GM12801 (cell line): ENCODE data around the gene SLC22A4.

Source experiments
- TF ChIP-seq, protein P1 (sequence below): IDR thresholded peaks from one replicate; pipeline ENCODE4 v1.5.1; 2011; ENCODE audit warnings: control low read depth; ENCODE audit not compliant: insufficient read length; ENCODE audit errors: extremely low read depth

The SLC22A4 gene

DNA sequence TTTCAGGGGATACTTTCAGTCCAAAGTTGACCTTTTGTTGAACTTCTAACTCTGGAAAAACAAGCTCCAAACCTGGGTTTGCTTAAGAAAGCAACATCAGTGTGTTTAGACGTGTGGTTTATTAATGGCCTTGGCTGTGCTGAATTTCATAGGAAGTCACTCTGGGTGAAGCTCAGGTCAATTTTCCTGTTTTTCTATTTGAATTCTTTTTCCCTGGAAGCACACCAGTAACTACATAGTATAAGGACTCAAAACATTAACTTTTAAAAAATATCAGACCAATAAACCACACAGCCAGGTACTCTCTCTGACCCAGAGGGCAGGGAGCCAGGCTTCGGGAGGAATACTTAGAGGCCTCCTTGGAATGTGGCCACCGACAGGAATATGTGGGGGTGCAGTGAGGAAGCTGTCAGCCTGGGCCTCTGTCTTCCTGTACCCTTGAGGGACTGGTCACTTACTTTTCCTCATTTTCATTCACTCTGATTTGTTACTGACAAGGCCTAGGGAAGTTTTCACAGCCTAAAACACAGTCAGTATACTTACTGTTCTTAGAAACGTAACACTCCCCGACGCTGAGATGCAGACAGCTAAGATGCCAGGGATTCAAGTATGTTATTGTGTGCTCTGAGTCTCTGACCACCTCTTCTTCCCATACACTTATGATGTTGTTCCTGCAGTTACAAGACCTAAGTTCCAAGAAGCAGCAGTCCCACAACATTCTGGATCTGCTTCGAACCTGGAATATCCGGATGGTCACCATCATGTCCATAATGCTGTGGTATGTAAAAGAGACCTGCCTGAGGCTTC, 94.3 kb downstream of the SLC22A4 start:
- TF ChIP-seq, protein P1, sequence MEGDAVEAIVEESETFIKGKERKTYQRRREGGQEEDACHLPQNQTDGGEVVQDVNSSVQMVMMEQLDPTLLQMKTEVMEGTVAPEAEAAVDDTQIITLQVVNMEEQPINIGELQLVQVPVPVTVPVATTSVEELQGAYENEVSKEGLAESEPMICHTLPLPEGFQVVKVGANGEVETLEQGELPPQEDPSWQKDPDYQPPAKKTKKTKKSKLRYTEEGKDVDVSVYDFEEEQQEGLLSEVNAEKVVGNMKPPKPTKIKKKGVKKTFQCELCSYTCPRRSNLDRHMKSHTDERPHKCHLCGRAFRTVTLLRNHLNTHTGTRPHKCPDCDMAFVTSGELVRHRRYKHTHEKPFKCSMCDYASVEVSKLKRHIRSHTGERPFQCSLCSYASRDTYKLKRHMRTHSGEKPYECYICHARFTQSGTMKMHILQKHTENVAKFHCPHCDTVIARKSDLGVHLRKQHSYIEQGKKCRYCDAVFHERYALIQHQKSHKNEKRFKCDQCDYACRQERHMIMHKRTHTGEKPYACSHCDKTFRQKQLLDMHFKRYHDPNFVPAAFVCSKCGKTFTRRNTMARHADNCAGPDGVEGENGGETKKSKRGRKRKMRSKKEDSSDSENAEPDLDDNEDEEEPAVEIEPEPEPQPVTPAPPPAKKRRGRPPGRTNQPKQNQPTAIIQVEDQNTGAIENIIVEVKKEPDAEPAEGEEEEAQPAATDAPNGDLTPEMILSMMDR = no peak

DNA sequence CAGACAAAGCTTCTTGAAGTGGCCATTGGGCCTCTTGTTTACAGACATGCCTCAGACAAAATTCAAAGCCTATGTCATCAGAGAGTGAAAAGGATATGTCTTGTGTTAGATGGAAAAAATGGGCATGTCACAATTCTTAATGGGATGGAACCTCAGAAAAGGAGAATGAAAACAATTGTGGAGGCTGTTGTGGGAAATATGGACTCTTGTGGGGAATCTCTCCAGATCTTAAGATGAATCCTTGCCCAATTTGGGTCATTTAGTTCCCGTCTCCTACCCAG, 94.8 kb downstream of the SLC22A4 start:
- TF ChIP-seq, protein P1 = no peak

DNA sequence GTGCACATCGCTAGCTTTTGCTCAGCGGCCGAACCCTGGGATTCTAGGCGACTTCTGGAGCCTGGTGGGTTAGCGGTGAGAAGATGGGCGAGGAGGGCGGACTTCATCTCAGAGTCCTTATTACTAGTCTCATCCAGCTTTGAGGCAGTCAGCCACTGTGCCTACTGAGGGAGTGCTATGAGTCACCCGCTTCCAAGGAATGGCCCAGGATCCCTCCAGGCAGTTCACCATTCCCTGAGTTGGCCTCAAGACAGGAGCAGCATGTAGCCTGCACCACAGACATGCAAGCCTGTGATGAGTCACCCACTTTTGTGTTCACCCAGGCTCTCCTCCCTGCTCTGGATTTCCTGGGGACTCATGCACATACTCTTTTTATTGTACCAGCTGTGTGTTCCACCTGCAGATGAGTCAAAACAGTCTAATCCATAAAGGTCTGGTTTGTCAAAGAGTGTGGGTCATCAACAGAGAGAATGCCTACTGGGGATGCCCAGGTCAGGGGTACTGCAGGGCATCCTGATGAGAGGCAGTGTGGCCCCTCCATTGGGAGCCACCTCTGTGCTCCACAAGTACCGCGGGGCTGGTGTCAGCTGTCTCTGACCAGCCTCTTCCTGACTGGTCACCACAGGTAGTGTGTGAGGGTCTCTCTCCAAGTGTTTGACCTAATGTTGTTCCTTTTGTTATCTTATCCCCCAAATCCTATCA, 95.5 kb downstream of the SLC22A4 start:
- TF ChIP-seq, protein P1 = no peak

DNA sequence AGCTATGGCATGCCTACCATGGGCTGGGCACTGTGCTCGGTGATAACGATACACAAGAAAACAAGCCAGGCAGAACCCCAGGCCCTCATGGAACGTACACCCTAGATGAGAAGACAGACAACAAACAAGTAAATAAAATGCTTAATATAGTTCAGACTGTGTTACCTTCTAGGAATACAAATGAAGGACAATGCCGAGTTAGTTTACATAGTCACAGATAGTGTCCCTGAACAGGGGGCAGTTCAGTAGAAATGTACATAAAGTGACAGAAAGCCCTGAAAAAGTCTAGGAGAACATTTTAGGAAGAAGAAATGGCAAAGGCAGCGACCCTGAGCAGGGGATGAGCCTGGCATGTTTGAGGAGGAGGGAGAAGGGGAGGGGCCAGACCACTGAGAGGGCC, 97.1 kb downstream of the SLC22A4 start:
- TF ChIP-seq, protein P1 = no peak

DNA sequence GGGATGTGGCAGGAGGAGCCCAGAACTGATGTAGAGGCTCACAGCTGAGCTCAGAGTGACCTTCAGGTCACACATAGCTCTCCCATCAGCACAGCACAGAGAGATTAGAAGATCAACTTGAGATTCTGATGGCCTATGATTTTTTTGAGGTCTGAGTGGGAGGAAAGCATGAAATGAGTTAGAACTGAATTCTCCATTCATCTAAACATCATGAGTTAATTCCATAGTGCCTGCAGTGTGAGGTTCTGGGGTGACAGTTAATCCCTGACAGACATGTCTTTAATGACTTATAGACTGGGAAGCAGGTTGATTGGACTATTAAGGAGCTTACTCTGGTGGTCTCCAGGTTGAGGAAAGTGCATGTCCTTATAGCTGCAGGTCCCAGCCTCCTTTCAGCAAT, 97.7 kb downstream of the SLC22A4 start:
- TF ChIP-seq, protein P1 = no peak

DNA sequence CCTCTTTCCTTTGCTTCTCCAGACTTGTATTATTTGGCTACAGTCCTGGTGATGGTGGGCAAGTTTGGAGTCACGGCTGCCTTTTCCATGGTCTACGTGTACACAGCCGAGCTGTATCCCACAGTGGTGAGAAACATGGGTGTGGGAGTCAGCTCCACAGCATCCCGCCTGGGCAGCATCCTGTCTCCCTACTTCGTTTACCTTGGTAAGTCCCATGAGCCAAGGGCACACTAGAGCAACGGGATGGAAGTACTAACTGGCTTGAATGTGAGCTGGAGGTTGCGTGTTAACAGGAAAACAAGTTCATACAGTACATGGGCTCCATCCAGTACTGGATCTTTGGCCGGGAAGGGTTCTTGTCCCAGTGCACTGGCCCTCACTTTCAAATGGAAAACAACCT, 98.2 kb downstream of the SLC22A4 start:
- TF ChIP-seq, protein P1 = no peak

DNA sequence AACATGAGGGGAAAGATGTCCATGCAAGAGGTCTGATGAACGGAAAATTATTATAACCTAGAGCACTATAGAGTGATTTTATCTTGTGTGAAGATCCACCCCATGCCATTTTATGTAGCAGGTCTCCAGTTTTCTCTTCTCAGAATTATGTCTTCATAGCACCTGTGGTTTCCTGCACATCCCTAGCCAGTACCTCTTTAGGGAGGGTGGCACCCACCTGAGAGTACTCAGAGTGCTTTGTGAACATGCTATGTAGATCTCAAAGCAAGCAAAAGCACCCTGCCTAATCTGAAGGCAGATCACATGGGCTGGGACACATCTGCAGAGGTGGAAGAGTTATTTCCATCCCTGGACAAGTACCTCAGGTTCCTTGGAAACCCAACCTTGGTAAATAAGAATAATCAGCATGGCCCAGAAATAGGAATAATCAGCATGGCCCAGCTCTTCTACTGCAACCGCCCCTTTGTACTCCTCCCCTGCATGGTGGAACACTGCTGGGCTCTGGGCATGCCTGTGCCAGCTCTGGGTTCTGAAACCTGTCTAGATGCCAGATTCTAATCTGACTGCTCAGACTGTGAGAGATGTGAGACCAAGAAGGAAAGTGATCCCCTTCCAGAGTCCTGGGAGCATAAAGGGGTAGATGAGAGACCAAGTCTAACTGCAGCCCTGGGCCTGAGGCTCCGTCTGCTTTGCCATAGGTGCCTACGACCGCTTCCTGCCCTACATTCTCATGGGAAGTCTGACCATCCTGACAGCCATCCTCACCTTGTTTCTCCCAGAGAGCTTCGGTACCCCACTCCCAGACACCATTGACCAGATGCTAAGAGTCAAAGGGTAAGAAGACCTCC, 99.0 kb downstream of the SLC22A4 start:
- TF ChIP-seq, protein P1 = no peak
